Hepatocyte (in vitro differentiated cells): Measurements from ENCODE around the gene SYNDIG1. TPM values are rescaled to one million over a fixed set of nuclear protein-coding genes. Genes with fewer than 3 reads are reported as not detected.

Experiments
- DNase-seq: peaks from one replicate; pipeline ENCODE4 v3.0.0-alpha.2; 2016; ENCODE audit warnings: low spot score
- H2AFZ ChIP-seq: fragments of 200-600 bp; sonication (generic); 2 replicates; pipeline ENCODE4 v1.6.0; 2016; ENCODE audit warnings: antibody characterized with exemption, mild to moderate bottlenecking
- H3K27ac ChIP-seq: fragments of 200-600 bp; sonication (generic); 2 replicates; pipeline ENCODE4 v1.5.1; 2016; ENCODE audit warnings: mild to moderate bottlenecking
- H3K27me3 ChIP-seq: fragments of 200-600 bp; sonication (generic); 2 replicates; pipeline ENCODE4 v1.6.1; 2016
- H3K36me3 ChIP-seq: fragments of 200-600 bp; sonication (generic); replicated peaks from 2 replicates; pipeline ENCODE4 v1.5.1; 2016; ENCODE audit warnings: low read depth; ENCODE audit not compliant: insufficient read depth
- H3K4me1 ChIP-seq: fragments of 200-600 bp; sonication (generic); 2 replicates; pipeline ENCODE4 v1.5.1; 2016; ENCODE audit warnings: mild to moderate bottlenecking, moderate library complexity; ENCODE audit not compliant: insufficient read depth
- H3K4me2 ChIP-seq: fragments of 200-600 bp; sonication (generic); 2 replicates; pipeline ENCODE4 v1.6.0; 2016
- H3K4me3 ChIP-seq: fragments of 200-600 bp; sonication (generic); 2 replicates; pipeline ENCODE4 v1.5.1; 2016; ENCODE audit warnings: mild to moderate bottlenecking
- H3K79me2 ChIP-seq: fragments of 200-600 bp; sonication (generic); 2 replicates; pipeline ENCODE4 v1.6.0; 2017; ENCODE audit warnings: mild to moderate bottlenecking
- H3K9me2 ChIP-seq: fragments of 200-600 bp; sonication (generic); replicated peaks from 2 replicates; pipeline ENCODE4 v1.6.0; 2017; ENCODE audit warnings: mild to moderate bottlenecking; ENCODE audit not compliant: insufficient read depth
- H3K9me3 ChIP-seq: fragments of 200-600 bp; sonication (generic); 2 replicates; pipeline ENCODE4 v1.5.1; 2016; ENCODE audit warnings: low read depth, mild to moderate bottlenecking
- H4K20me1 ChIP-seq: fragments of 200-600 bp; sonication (generic); 2 replicates; pipeline ENCODE4 v1.6.0; 2016; ENCODE audit warnings: mild to moderate bottlenecking; ENCODE audit not compliant: insufficient read depth, poor library complexity, severe bottlenecking
- CTCF ChIP-seq: fragments of 200-600 bp; sonication (generic); IDR thresholded peaks from 2 replicates; pipeline ENCODE4 v1.5.1; 2016; ENCODE audit warnings: antibody characterized with exemption, mild to moderate bottlenecking; ENCODE audit not compliant: poor library complexity
- EZH2 ChIP-seq: fragments of 200-600 bp; sonication (generic); IDR thresholded peaks from 2 replicates; pipeline ENCODE4 v1.6.1; 2016; ENCODE audit warnings: antibody characterized with exemption, mild to moderate bottlenecking, borderline replicate concordance
- EZH2phosphoT487 ChIP-seq: fragments of 200-600 bp; sonication (generic); IDR thresholded peaks from one replicate; pipeline ENCODE4 v1.6.1; 2018; ENCODE audit warnings: antibody characterized with exemption, mild to moderate bottlenecking, low read depth, moderate library complexity; ENCODE audit not compliant: unreplicated experiment, severe bottlenecking
- WGBS: methylation state at CpG from one replicate; pipeline ENCODE4 v1.1.6; 2016; ENCODE audit warnings: low lambda C conversion rate; ENCODE audit errors: missing lambda C conversion rate; 5-methylcytosine and 5-hydroxymethylcytosine counted together
- polyA plus RNA-seq: library from polyadenylated mRNA; unstranded; fragments of >200 nt; fragmentation: Nextera tagmentation; extraction: Ambion mirVana; gene quantifications from 2 replicates; pipeline ENCODE4 v1.2.1, GENCODE V29; 2016
- total RNA-seq: library from RNA; depleted of rRNA; stranded (reverse); fragments of >200 nt; gene quantifications from 2 replicates; pipeline ENCODE4 v1.2.3, GENCODE V29; 2014

Gene SYNDIG1
- total and polyA plus RNA-seq, 2 experiments from 2014 or later: 1.5 to 2.3 TPM

- H4K20me1 ChIP-seq: no peaks in the 10 kb centered on the region
- no peaks in the 10 kb centered on the region for H3K9me2 ChIP-seq
- 97% methylated on average over 9 of the region's 9 CpGs for WGBS
- H3K4me3 ChIP-seq: no peak overlapping the region
- H3K9me3 ChIP-seq: no peaks in the 10 kb centered on the region
- no peaks in the 10 kb centered on the region for H3K4me1 ChIP-seq
- no peak overlapping the region for H2AFZ ChIP-seq
- no peaks in the 10 kb centered on the region for H3K79me2 ChIP-seq
- no peak for DNase-seq
- no peak overlapping the region for H3K27ac ChIP-seq
- TF ChIP-seq EZH2 (no peak), CTCF (no peak), EZH2phosphoT487 (no peak)
- H3K27me3 ChIP-seq: no peaks in the 10 kb centered on the region
- no peaks in the 10 kb centered on the region for H3K36me3 ChIP-seq
- no peak overlapping the region for H3K4me2 ChIP-seq
These were observed 64.9 kb downstream of the SYNDIG1 start for GRCh38 chr20:24534282-24534681.

- 91% methylated on average over 14 of the region's 14 CpGs for WGBS
- Histone ChIP-seq H3K4me2 (no peak overlapping the region), H3K4me3 (no peak overlapping the region), H3K36me3 (no peaks in the 10 kb centered on the region), H2AFZ (no peak overlapping the region), H3K79me2 (no peaks in the 10 kb centered on the region), H4K20me1 (no peaks in the 10 kb centered on the region), H3K9me2 (no peaks in the 10 kb centered on the region), H3K9me3 (no peaks in the 10 kb centered on the region), H3K27ac (no peak overlapping the region), H3K4me1 (no peaks in the 10 kb centered on the region), H3K27me3 (no peaks in the 10 kb centered on the region)
- no peak for DNase-seq
- no peak for TF ChIP-seq EZH2
- no peak for TF ChIP-seq CTCF
- TF ChIP-seq EZH2phosphoT487: no peak
These were observed 66.7 kb downstream of the SYNDIG1 start for GRCh38 chr20:24535941-24536730.

GRCh38 chr20:24537210-24537609 is 67.8 kb downstream of the SYNDIG1 start:
- 93% methylated on average over 1 of the region's 1 CpG for WGBS

More at GRCh38 chr20:24537210-24537609, 67.8 kb downstream of the SYNDIG1 start:
- Histone ChIP-seq H3K4me1 (no peaks in the 10 kb centered on the region), H3K9me2 (no peaks in the 10 kb centered on the region), H3K4me3 (no peak overlapping the region), H3K27me3 (no peaks in the 10 kb centered on the region), H3K79me2 (no peaks in the 10 kb centered on the region), H3K9me3 (no peaks in the 10 kb centered on the region), H3K4me2 (no peak overlapping the region), H4K20me1 (no peaks in the 10 kb centered on the region), H2AFZ (no peak overlapping the region), H3K36me3 (no peaks in the 10 kb centered on the region), H3K27ac (no peak overlapping the region)
- no peak for DNase-seq
- TF ChIP-seq CTCF (no peak), EZH2phosphoT487 (no peak), EZH2 (no peak)
